ENCODE results near the gene ARPC3.

Gene ARPC3

DNA sequence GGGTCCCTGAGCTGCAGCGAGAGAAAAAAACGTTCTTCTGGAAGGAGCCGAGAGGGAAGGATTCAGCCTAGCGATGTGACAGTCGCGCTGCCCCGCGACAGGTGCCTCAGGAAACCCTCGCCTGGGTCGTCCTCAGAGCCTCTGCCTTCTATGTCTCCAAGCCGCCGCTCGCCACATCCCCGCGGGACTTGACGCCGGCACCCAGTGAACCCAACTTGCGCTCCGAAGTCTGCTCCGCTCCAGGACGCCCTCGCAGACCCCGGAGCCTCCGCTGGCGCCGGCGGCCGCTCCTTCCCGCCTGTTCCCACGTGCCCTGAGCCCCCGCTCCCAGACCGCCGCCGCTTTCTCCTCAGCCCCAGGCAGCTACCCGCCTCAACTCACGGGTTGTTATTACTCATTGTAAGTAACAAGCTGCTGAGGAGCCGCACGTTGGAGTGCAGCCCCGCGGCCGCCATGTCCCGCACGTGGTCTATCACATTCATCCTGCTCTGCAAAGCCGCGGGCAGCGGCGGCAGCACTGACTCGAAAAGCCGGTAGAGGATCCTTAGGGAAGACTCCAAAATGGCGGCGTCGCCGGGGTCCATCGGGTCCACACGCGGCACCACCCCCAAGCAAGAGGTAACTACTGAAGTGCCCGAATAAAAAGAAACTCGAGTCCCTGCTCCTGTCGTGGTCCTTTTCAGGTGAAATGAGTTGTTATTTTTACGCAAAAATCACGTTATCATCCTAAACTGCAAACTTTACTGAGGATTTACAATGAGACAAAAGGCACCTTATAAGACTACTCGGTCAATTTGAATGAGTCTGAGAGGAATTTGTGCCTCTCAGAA, 46.8 kb downstream of the ARPC3 start, which contains the start of gene ANAPC7:
Gene ANAPC7, minus strand, starts transcription at position 563 of the 830 bp plus-strand sequence. Its CDS starts 81 bp downstream, at position 482.
- no peaks in the 10 kb centered on the region for H3K9me3 Mint-ChIP-seq
- peak within 1 kb of the TSS; percentile 99 to 100 (median 100) for H3K4me3 Mint-ChIP-seq
- TF ChIP-seq CTCF (IDR thresholded peaks at IDR 0.05; ENCODE audit: unreplicated experiment in 3 of 3): no peak
- peaks cover 20% of the 10 kb centered on the region for H3K36me3 Mint-ChIP-seq (ENCODE audit: low read depth)
- peaks cover 13% of the 10 kb centered on the region for H3K4me1 Mint-ChIP-seq
- no peaks in the 10 kb centered on the region for H3K27me3 Mint-ChIP-seq (ENCODE audit: low read depth)
- peak within 1 kb of the TSS; percentile 100 for H3K27ac Mint-ChIP-seq
